IMR-90 (cell line): ENCODE results near the gene LRP6. TPM values are rescaled to one million over a fixed set of nuclear protein-coding genes. Genes with fewer than 3 reads are reported as not detected.

Source experiments
- ATAC-seq: fragments of 200-7000 bp; cut with Tn5 transposase; 2 replicates; pipeline ENCODE4 v1.9.1; 2020; ENCODE audit warnings: low read depth, mild to moderate bottlenecking, moderate library complexity
- BruUV-seq: library from RNA; stranded (reverse); fragments of 400-500 nt; replicated peaks from 2 replicates; lab custom pipeline; 2021; lab: Mats Ljungman, UMichigan
- CTCF ChIA-PET: fragments of 300-600 bp; formaldehyde crosslinking; extraction: SDS; loops from one replicate; lab custom pipeline; 2021; ENCODE audit warnings: antibody characterized with exemption; lab: Yijun Ruan, JAX
- POLR2A ChIA-PET: fragments of 300-600 bp; sonication (Branson Sonifier 250); formaldehyde crosslinking; loops from one replicate; lab custom pipeline; 2022; ENCODE audit warnings: antibody characterized with exemption; ENCODE audit not compliant: unreplicated experiment; lab: Charles Lee
- DNase-seq: peaks from one replicate; pipeline ENCODE4 v3.0.0; 2013
- H2AFZ ChIP-seq: replicated peaks from 2 replicates; pipeline ENCODE3; 2013; ENCODE audit warnings: low read length, mild to moderate bottlenecking; ENCODE audit not compliant: poor library complexity
- H2AK5ac ChIP-seq: 2 replicates; pipeline ENCODE4 v1.6.1; 2013; ENCODE audit warnings: low read depth, low read length, inconsistent platforms
- H2AK9ac ChIP-seq: replicated peaks from 2 replicates; pipeline ENCODE3; 2013; ENCODE audit warnings: mild to moderate bottlenecking, low read depth, low read length, moderate library complexity; ENCODE audit not compliant: poor library complexity
- H2BK120ac ChIP-seq: 2 replicates; pipeline ENCODE4 v1.6.1; 2013; ENCODE audit warnings: low read depth, low read length, inconsistent platforms
- H2BK15ac ChIP-seq: 3 replicates; pipeline ENCODE4 v1.6.1; 2013; ENCODE audit warnings: low read depth, low read length, inconsistent platforms
- H2BK20ac ChIP-seq: 2 replicates; pipeline ENCODE4 v1.6.1; 2013; ENCODE audit warnings: low read depth, mild to moderate bottlenecking, inconsistent platforms, low read length, moderate library complexity
- H2BK5ac ChIP-seq: 2 replicates; pipeline ENCODE4 v1.6.1; 2013; ENCODE audit warnings: mild to moderate bottlenecking, low read depth, low read length, inconsistent platforms; ENCODE audit not compliant: poor library complexity, severe bottlenecking
- H3K14ac ChIP-seq: replicated peaks from 2 replicates; pipeline ENCODE4 v1.6.1; 2013; ENCODE audit warnings: low read depth, low read length, inconsistent platforms
- H3K18ac ChIP-seq: 2 replicates; pipeline ENCODE4 v1.6.1; 2013; ENCODE audit warnings: low read depth, low read length, control low read depth
- H3K23ac ChIP-seq: 2 replicates; pipeline ENCODE4 v1.6.1; 2013; ENCODE audit warnings: low read depth, low read length, inconsistent platforms
- H3K27ac ChIP-seq: 2 replicates; pipeline ENCODE4 v1.5.1; 2013; ENCODE audit warnings: mild to moderate bottlenecking, control low read depth, low read length; ENCODE audit not compliant: insufficient read depth
- H3K27me3 ChIP-seq: 2 replicates; pipeline ENCODE4 v1.6.1; 2013; ENCODE audit warnings: low read length; ENCODE audit not compliant: control insufficient read depth, insufficient read depth
- H3K36me3 ChIP-seq: 2 replicates; pipeline ENCODE4 v1.6.1; 2013; ENCODE audit warnings: low read length, mixed read lengths; ENCODE audit not compliant: control insufficient read depth, insufficient read depth
- H3K4ac ChIP-seq: 2 replicates; pipeline ENCODE4 v1.6.1; 2013; ENCODE audit warnings: low read depth, low read length, inconsistent platforms
- H3K4me1 ChIP-seq: 2 replicates; pipeline ENCODE4 v1.6.1; 2013; ENCODE audit warnings: low read length, mixed read lengths; ENCODE audit not compliant: control insufficient read depth, insufficient read depth
- H3K4me2 ChIP-seq: 2 replicates; pipeline ENCODE4 v1.6.1; 2013; ENCODE audit warnings: low read depth, mild to moderate bottlenecking, control low read depth, low read length, moderate library complexity
- H3K4me3 ChIP-seq: 2 replicates; pipeline ENCODE4 v1.5.1; 2013; ENCODE audit warnings: low read depth, mild to moderate bottlenecking, control low read depth, low read length, moderate library complexity; ENCODE audit not compliant: insufficient read depth
- H3K56ac ChIP-seq: 2 replicates; pipeline ENCODE4 v1.6.1; 2013; ENCODE audit warnings: low read length, inconsistent platforms; ENCODE audit not compliant: insufficient read depth; ENCODE audit errors: extremely low read depth
- H3K79me1 ChIP-seq, 2 experiments: 2 replicates each; pipeline ENCODE4 v1.6.1; 2013; ENCODE audit warnings: low read length in 2 of 2, inconsistent platforms in 1 of 2, low read depth in 1 of 2
- H3K9ac ChIP-seq: 2 replicates; pipeline ENCODE4 v1.6.1; 2013; ENCODE audit warnings: low read depth, low read length, control low read depth
- H3K9me1 ChIP-seq: 2 replicates; pipeline ENCODE4 v1.6.1; 2013; ENCODE audit warnings: low read length, inconsistent platforms; ENCODE audit not compliant: insufficient read depth
- H3K9me3 ChIP-seq: 2 replicates; pipeline ENCODE4 v1.6.1; 2013; ENCODE audit warnings: low read length; ENCODE audit not compliant: control insufficient read depth, insufficient read depth
- H4K20me1 ChIP-seq: 2 replicates; pipeline ENCODE4 v1.6.1; 2013; ENCODE audit warnings: low read length, inconsistent platforms; ENCODE audit not compliant: insufficient read depth
- H4K5ac ChIP-seq: 2 replicates; pipeline ENCODE4 v1.6.1; 2013; ENCODE audit warnings: mild to moderate bottlenecking, low read depth, low read length, control low read depth
- H4K8ac ChIP-seq, 2 experiments: 2 replicates each; pipeline ENCODE4 v1.6.1; 2013; ENCODE audit warnings: low read depth in 2 of 2, low read length in 2 of 2, control low read depth in 1 of 2, inconsistent platforms in 1 of 2
- H4K91ac ChIP-seq: 2 replicates; pipeline ENCODE4 v1.6.1; 2013; ENCODE audit warnings: low read depth, low read length, inconsistent platforms; ENCODE audit not compliant: insufficient read depth
- BHLHE40 ChIP-seq: fragments of 150-350 bp; IDR thresholded peaks from 2 replicates; pipeline ENCODE4 v1.6.1; 2016; ENCODE audit warnings: mild to moderate bottlenecking, low read depth, low read length
- CEBPB ChIP-seq: IDR thresholded peaks from 2 replicates; pipeline ENCODE4 v1.6.1; 2012; ENCODE audit warnings: low read depth, low read length, improper control_type of control experiment
- CHD1 ChIP-seq: IDR thresholded peaks from 2 replicates; pipeline ENCODE4 v1.6.1; 2012; ENCODE audit warnings: low read depth, low read length, improper control_type of control experiment
- CTCF ChIP-seq: conservative IDR thresholded peaks from 2 replicates; pipeline ENCODE4 v1.5.1; 2012; ENCODE audit warnings: mild to moderate bottlenecking, low read depth, low read length, improper control_type of control experiment
- ELK1 ChIP-seq: fragments of 150-350 bp; IDR thresholded peaks from 2 replicates; pipeline ENCODE4 v1.6.1; 2016; ENCODE audit warnings: low read depth, mild to moderate bottlenecking, low read length, moderate library complexity, borderline replicate concordance
- FOS ChIP-seq: fragments of 150-350 bp; IDR thresholded peaks from 2 replicates; pipeline ENCODE4 v1.6.1; 2016; ENCODE audit warnings: low read depth, low read length
- MAFK ChIP-seq: IDR thresholded peaks from 2 replicates; pipeline ENCODE4 v1.6.1; 2012; ENCODE audit warnings: low read depth, low read length, improper control_type of control experiment
- MAZ ChIP-seq: IDR thresholded peaks from 2 replicates; pipeline ENCODE4 v1.6.1; 2012; ENCODE audit warnings: low read depth, mild to moderate bottlenecking, low read length, improper control_type of control experiment, moderate library complexity, borderline replicate concordance
- MXI1 ChIP-seq: IDR thresholded peaks from 2 replicates; pipeline ENCODE4 v1.6.1; 2012; ENCODE audit warnings: low read depth, mild to moderate bottlenecking, low read length, moderate library complexity, borderline replicate concordance
- NFE2L2 ChIP-seq: fragments of 150-350 bp; IDR thresholded peaks from 2 replicates; pipeline ENCODE4 v1.6.1; 2016; ENCODE audit warnings: low read depth, mild to moderate bottlenecking, low read length
- POLR2A ChIP-seq: IDR thresholded peaks from 2 replicates; pipeline ENCODE4 v1.6.1; 2012; ENCODE audit warnings: mild to moderate bottlenecking, low read depth, low read length
- RAD21 ChIP-seq: IDR thresholded peaks from 2 replicates; pipeline ENCODE4 v1.6.1; 2012; ENCODE audit warnings: low read length, improper control_type of control experiment
- RCOR1 ChIP-seq: IDR thresholded peaks from 2 replicates; pipeline ENCODE4 v1.6.1; 2012; ENCODE audit warnings: mild to moderate bottlenecking, low read length, improper control_type of control experiment; ENCODE audit not compliant: insufficient replicate concordance
- RFX5 ChIP-seq: IDR thresholded peaks from 2 replicates; pipeline ENCODE4 v1.8.0; 2012; ENCODE audit warnings: low read depth, mild to moderate bottlenecking, low read length, moderate library complexity
- SMC3 ChIP-seq: fragments of 150-350 bp; IDR thresholded peaks from 2 replicates; pipeline ENCODE4 v1.6.1; 2016; ENCODE audit warnings: low read depth, mild to moderate bottlenecking, antibody characterized with exemption, low read length, moderate library complexity
- USF2 ChIP-seq: fragments of 150-350 bp; IDR thresholded peaks from 2 replicates; pipeline ENCODE4 v1.6.1; 2017; ENCODE audit warnings: mild to moderate bottlenecking, antibody characterized with exemption, low read length, low read depth
- WGBS, 2 experiments: methylation state at CpG; one replicate each; pipeline versions ENCODE4 v1.1.5 to v1.1.7; 2013; ENCODE audit warnings: missing lambda C conversion rate in 2 of 2; ENCODE audit not compliant: insufficient read length in 1 of 2; ENCODE audit errors: extremely low coverage in 2 of 2; 5-methylcytosine and 5-hydroxymethylcytosine counted together
- dilution Hi-C: fragments of 300-500 bp; cut with HindIII; formaldehyde crosslinking; loops from one replicate; pipeline ENCODE4 v1.14.3; 2018; ENCODE audit warnings: low sequenced_read_pairs; ENCODE audit not compliant: unreplicated experiment
- in situ Hi-C: fragments of 300-500 bp; cut with MboI; formaldehyde crosslinking; loops from 3 replicates; pipeline ENCODE4 v1.14.3; 2019; ENCODE audit warnings: low sequenced_read_pairs, inconsistent platforms, mixed read lengths
- intact Hi-C: fragments of 100-400 bp; cut with micrococcal nuclease; formaldehyde crosslinking; loops from 2 replicates; pipeline ENCODE4 v1.10.0; 2022
- polyA plus RNA-seq, 3 experiments: library from polyadenylated mRNA; depleted of rRNA; stranded (reverse); fragments of >200 nt; gene quantifications; 2 replicates each; pipeline ENCODE4 v1.2.3, GENCODE V29; 2012; ENCODE audit warnings: low replicate concordance in 1 of 3
- total RNA-seq: library from RNA; depleted of rRNA; stranded (reverse); fragments of >200 nt; gene quantifications from 2 replicates; pipeline ENCODE4 v1.2.3, GENCODE V29; 2012

LRP6 gene
- total and polyA plus RNA-seq, 2 of the 4 experiments (the other 2 are of a cell fraction), result 14.2 to 32.1 TPM

GRCh38 chr12:12290206-12290605 is 23.4 kb upstream of the LRP6 start:
- no peak overlapping the region for H2AK9ac ChIP-seq
- no peak overlapping the region for H3K14ac ChIP-seq
- H3K27me3 ChIP-seq, result peaks cover 4% of the 10 kb centered on the region
- H4K91ac ChIP-seq, result no peak overlapping the region
- ATAC-seq (no peak), DNase-seq (no peak)
- H3K27ac ChIP-seq, result no peak overlapping the region
- H2BK15ac ChIP-seq, result no peak overlapping the region
- H4K8ac ChIP-seq, result no peak overlapping the region
- H2BK120ac ChIP-seq, result no peak overlapping the region
- H4K5ac ChIP-seq, result no peak overlapping the region
- no peak overlapping the region for H2AFZ ChIP-seq
- no peak overlapping the region for H2BK5ac ChIP-seq
- dilution Hi-C loops, result no loop called here
- no peak overlapping the region for H3K23ac ChIP-seq
- no peak overlapping the region for H3K18ac ChIP-seq
- ChIA-PET CTCF (no interaction called here), POLR2A (no interaction called here)
- intact Hi-C loops, result no loop called here
- H3K9me1 ChIP-seq, result no peaks in the 10 kb centered on the region
- H3K79me1 ChIP-seq, result no peaks in the 10 kb centered on the region
- no peak overlapping the region for H3K4me3 ChIP-seq
- H4K20me1 ChIP-seq, result no peaks in the 10 kb centered on the region
- H3K4ac ChIP-seq, result no peak overlapping the region
- no peak overlapping the region for H2AK5ac ChIP-seq
- no peak overlapping the region for H3K9ac ChIP-seq
- H3K4me2 ChIP-seq, result no peak overlapping the region
- in situ Hi-C loops, result no loop called here
- no peaks in the 10 kb centered on the region for H3K36me3 ChIP-seq
- no peaks in the 10 kb centered on the region for H3K9me3 ChIP-seq
- H3K4me1 ChIP-seq, result peaks cover 5% of the 10 kb centered on the region; the same call in 1 of the 2 replicates
- no peak overlapping the region for H2BK20ac ChIP-seq
- WGBS, 2 experiments, result no CpG with 5 or more reads among the region's 1 CpG
- no TSS peak for BruUV-seq
- no peak overlapping the region for H3K56ac ChIP-seq
- TF ChIP-seq MAZ (no peak), MXI1 (no peak), FOS (no peak), POLR2A (no peak), RFX5 (no peak), BHLHE40 (no peak), CHD1 (no peak), RCOR1 (no peak), RAD21 (no peak), NFE2L2 (no peak), CEBPB (no peak), MAFK (no peak), USF2 (no peak), ELK1 (no peak), SMC3 (no peak), CTCF (no peak)
